GM23248 (cell line): ENCODE results near the gene HIF1AN.

Experiments used
- EZH2 ChIP-seq: fragments of 200-600 bp; sonication (generic); IDR thresholded peaks from 2 replicates; pipeline ENCODE4 v1.6.1; 2018; ENCODE audit warnings: antibody characterized with exemption, mild to moderate bottlenecking; ENCODE audit not compliant: insufficient read depth, poor library complexity, severe bottlenecking
- EZH2phosphoT487 ChIP-seq: fragments of 200-600 bp; sonication (generic); IDR thresholded peaks from 2 replicates; pipeline ENCODE4 v1.6.1; 2018; ENCODE audit warnings: antibody characterized with exemption, moderate library complexity, mild to moderate bottlenecking, low read depth; ENCODE audit not compliant: insufficient read depth

- no peak for TF ChIP-seq EZH2
- TF ChIP-seq EZH2phosphoT487 = no peak
Observed at GRCh38 chr10:100551738-100552137, 16.0 kb downstream of the HIF1AN start.
